SU-DHL-6 (cell line): ENCODE measurements around the gene SLC25A25.
"Not testable (repeated sequence)": the region's sequence is repeated elsewhere in the genome, so short reads cannot be mapped to it uniquely, and the experiment has no call there.

Experiments used
- H2AFZ ChIP-seq: fragments of 200-600 bp; sonication (generic); 2 replicates; pipeline ENCODE4 v1.6.1; 2014; ENCODE audit warnings: low read depth, mild to moderate bottlenecking, moderate library complexity, mixed read lengths, antibody characterized with exemption, low read length; ENCODE audit not compliant: severe bottlenecking
- H3F3A ChIP-seq: fragments of 200-600 bp; shearing (Covaris generic); 2 replicates; pipeline ENCODE4 v1.6.0; 2016; ENCODE audit warnings: antibody characterized with exemption, mild to moderate bottlenecking; ENCODE audit not compliant: insufficient read depth
- H3K27ac ChIP-seq: fragments of 200-600 bp; sonication (generic); 2 replicates; pipeline ENCODE4 v1.5.1; 2016; ENCODE audit warnings: low read depth, mild to moderate bottlenecking, low read length, moderate library complexity, mixed read lengths
- H3K27me3 ChIP-seq: fragments of 200-600 bp; sonication (generic), shearing (Covaris generic); 2 replicates; pipeline ENCODE4 v1.6.0; 2014; ENCODE audit warnings: mild to moderate bottlenecking, low read length
- H3K36me3 ChIP-seq: fragments of 200-600 bp; sonication (generic); 2 replicates; pipeline ENCODE4 v1.6.1; 2014; ENCODE audit warnings: mild to moderate bottlenecking, low read length, mixed read lengths
- H3K4me2 ChIP-seq: fragments of 300-600, 200-600 bp; shearing (Covaris generic), sonication (generic); 2 replicates; pipeline ENCODE4 v1.6.0; 2014; ENCODE audit warnings: low read length, low read depth, mild to moderate bottlenecking; ENCODE audit not compliant: poor library complexity, severe bottlenecking
- H3K4me3 ChIP-seq: fragments of 200-600 bp; sonication (generic); 2 replicates; pipeline ENCODE4 v1.5.1; 2014; ENCODE audit warnings: antibody characterized with exemption, low read length, mild to moderate bottlenecking, mixed read lengths; ENCODE audit not compliant: insufficient read depth, poor library complexity, severe bottlenecking
- H3K79me2 ChIP-seq: fragments of 200-600 bp; sonication (generic); 2 replicates; pipeline ENCODE4 v1.6.1; 2014; ENCODE audit warnings: mild to moderate bottlenecking, low read length, moderate library complexity; ENCODE audit not compliant: insufficient read depth
- H3K9ac ChIP-seq: fragments of 200-600 bp; sonication (generic); 2 replicates; pipeline ENCODE4 v1.7.0; 2014; ENCODE audit warnings: mild to moderate bottlenecking, low read length
- H3K9me2 ChIP-seq: fragments of 200-600 bp; sonication (generic); replicated peaks from 2 replicates; pipeline ENCODE4 v1.6.1; 2014; ENCODE audit warnings: low read length; ENCODE audit not compliant: insufficient read depth
- H3K9me3 ChIP-seq: fragments of 200-600 bp; sonication (generic); 2 replicates; pipeline ENCODE4 v1.6.1; 2014; ENCODE audit warnings: low read length, mixed read lengths; ENCODE audit not compliant: insufficient read depth
- H4K20me1 ChIP-seq: fragments of 200-600 bp; sonication (generic); 2 replicates; pipeline ENCODE4 v1.6.1; 2014; ENCODE audit warnings: low read depth, mild to moderate bottlenecking, antibody characterized with exemption, low read length, moderate library complexity, mixed read lengths
- EZH2phosphoT487 ChIP-seq: fragments of 200-600 bp; sonication (generic), shearing (Covaris generic); conservative IDR thresholded peaks from 2 replicates; pipeline ENCODE4 v1.6.1; 2018; ENCODE audit warnings: mild to moderate bottlenecking, antibody characterized with exemption, low read length, moderate library complexity, mixed read lengths
- TF ChIP-seq, protein P1 (sequence below): fragments of 200-600 bp; sonication (generic); IDR thresholded peaks from one replicate; pipeline ENCODE4 v1.5.1; 2017; ENCODE audit warnings: antibody characterized with exemption, mild to moderate bottlenecking, low read length, moderate library complexity; ENCODE audit not compliant: insufficient read depth, poor library complexity, severe bottlenecking

The SLC25A25 gene

DNA sequence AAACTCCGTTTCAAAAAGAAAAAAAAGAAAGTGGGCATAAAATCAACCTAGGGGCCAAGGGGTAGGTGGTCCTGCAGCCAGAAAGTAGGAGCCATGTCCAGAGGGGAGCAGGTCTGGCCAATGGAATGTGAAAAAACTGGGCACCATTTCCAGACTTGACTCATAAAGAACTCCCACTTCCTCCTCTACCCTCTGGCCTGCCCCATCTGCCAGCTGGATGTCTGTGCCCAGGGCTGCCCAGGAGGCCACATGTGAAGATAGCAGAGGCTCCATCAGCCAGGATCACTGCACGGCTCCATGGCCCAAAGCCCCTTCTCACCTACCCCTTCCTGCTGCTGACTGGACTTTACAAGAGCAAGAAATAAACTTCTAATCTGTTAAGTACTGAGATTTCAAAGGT lies 45.1 kb upstream of the SLC25A25 start:
- peaks cover 27% of the 10 kb centered on the region for H3F3A ChIP-seq
- no peaks in the 10 kb centered on the region for H3K9me3 ChIP-seq
- H3K79me2 ChIP-seq: no peaks in the 10 kb centered on the region
- no peak overlapping the region for H3K9ac ChIP-seq
- H4K20me1 ChIP-seq: no peaks in the 10 kb centered on the region
- no peak overlapping the region for H3K4me2 ChIP-seq
- no peak overlapping the region for H2AFZ ChIP-seq
- no peaks in the 10 kb centered on the region for H3K36me3 ChIP-seq
- H3K4me3 ChIP-seq: no peak overlapping the region
- H3K9me2 ChIP-seq: no peaks in the 10 kb centered on the region
- no peak for TF ChIP-seq EZH2phosphoT487
- TF ChIP-seq, protein P1, sequence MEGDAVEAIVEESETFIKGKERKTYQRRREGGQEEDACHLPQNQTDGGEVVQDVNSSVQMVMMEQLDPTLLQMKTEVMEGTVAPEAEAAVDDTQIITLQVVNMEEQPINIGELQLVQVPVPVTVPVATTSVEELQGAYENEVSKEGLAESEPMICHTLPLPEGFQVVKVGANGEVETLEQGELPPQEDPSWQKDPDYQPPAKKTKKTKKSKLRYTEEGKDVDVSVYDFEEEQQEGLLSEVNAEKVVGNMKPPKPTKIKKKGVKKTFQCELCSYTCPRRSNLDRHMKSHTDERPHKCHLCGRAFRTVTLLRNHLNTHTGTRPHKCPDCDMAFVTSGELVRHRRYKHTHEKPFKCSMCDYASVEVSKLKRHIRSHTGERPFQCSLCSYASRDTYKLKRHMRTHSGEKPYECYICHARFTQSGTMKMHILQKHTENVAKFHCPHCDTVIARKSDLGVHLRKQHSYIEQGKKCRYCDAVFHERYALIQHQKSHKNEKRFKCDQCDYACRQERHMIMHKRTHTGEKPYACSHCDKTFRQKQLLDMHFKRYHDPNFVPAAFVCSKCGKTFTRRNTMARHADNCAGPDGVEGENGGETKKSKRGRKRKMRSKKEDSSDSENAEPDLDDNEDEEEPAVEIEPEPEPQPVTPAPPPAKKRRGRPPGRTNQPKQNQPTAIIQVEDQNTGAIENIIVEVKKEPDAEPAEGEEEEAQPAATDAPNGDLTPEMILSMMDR: no peak
- H3K27me3 ChIP-seq: no peaks in the 10 kb centered on the region
- H3K27ac ChIP-seq: no peak overlapping the region

- not testable (repeated sequence) for H4K20me1 ChIP-seq, H3K27ac ChIP-seq, H3K36me3 ChIP-seq, H3K9ac ChIP-seq, H3K79me2 ChIP-seq, H3K9me3 ChIP-seq, H2AFZ ChIP-seq, H3K9me2 ChIP-seq, H3K4me2 ChIP-seq, H3K4me3 ChIP-seq, H3K27me3 ChIP-seq
- H3F3A ChIP-seq: peaks cover 33% of the 10 kb centered on the region
Measured at GRCh38 chr9:128023671-128024070, 44.4 kb upstream of the SLC25A25 start.

GRCh38 chr9:128024761-128025308 lies 43.2 kb upstream of the SLC25A25 start:
- H3K27ac ChIP-seq: no peak overlapping the region

GRCh38 chr9:128025736-128026135 lies 42.3 kb upstream of the SLC25A25 start:
- Histone ChIP-seq H4K20me1 (no peaks in the 10 kb centered on the region), H3K27me3 (no peaks in the 10 kb centered on the region), H3F3A (peaks cover 49% of the 10 kb centered on the region), H3K27ac (peak overlapping the region; percentile 99), H3K4me2 (peak overlapping the region; percentile 61), H3K79me2 (no peaks in the 10 kb centered on the region), H3K9me3 (no peaks in the 10 kb centered on the region), H3K9ac (peak overlapping the region; percentile 55), H3K36me3 (no peaks in the 10 kb centered on the region), H2AFZ (no peak overlapping the region), H3K9me2 (no peaks in the 10 kb centered on the region), H3K4me3 (peak overlapping the region; percentile 35)
- TF ChIP-seq, protein P1: no peak
- TF ChIP-seq EZH2phosphoT487: no peak

More at GRCh38 chr9:128024761-128025308, 43.2 kb upstream of the SLC25A25 start:
- Histone ChIP-seq H3K27me3 (no peaks in the 10 kb centered on the region), H2AFZ (no peak overlapping the region), H4K20me1 (no peaks in the 10 kb centered on the region), H3F3A (peaks cover 44% of the 10 kb centered on the region), H3K9me3 (no peaks in the 10 kb centered on the region), H3K4me3 (no peak overlapping the region), H3K9me2 (no peaks in the 10 kb centered on the region), H3K4me2 (no peak overlapping the region), H3K36me3 (no peaks in the 10 kb centered on the region), H3K79me2 (no peaks in the 10 kb centered on the region), H3K9ac (no peak overlapping the region)
- TF ChIP-seq EZH2phosphoT487: no peak
- TF ChIP-seq, protein P1: no peak
